ENCODE data around the gene PKD1.

PKD1 gene

GRCh38 chr16:2149630-2150417 is 14.1 kb upstream of the PKD1 start:
- TF ChIP-seq CTCF (IDR thresholded peaks at IDR 0.05; ENCODE audit: low read depth, low read length) = no peak
- H3K4me3 ChIP-seq (ENCODE audit: low read depth, low read length) = 0 out of 2 replicates have a peak overlapping the region, but pooled peaks have one; percentile 14

GRCh38 chr16:2148714-2149629 is 13.3 kb upstream of the PKD1 start:
- no peak for TF ChIP-seq CTCF (IDR thresholded peaks at IDR 0.05; ENCODE audit: low read depth, low read length)
- peak overlapping the region; percentile 49 for H3K4me3 ChIP-seq (ENCODE audit: low read depth, low read length)

GRCh38 chr16:2147981-2148671 is 12.4 kb upstream of the PKD1 start, which contains the start of gene RAB26:
Gene RAB26 (plus strand): TSS chr16:2148625. CDS start chr16:2148784, 159 bp downstream.
- peak within 1 kb of the TSS; percentile 49 for H3K4me3 ChIP-seq (ENCODE audit: low read depth, low read length)
- TF ChIP-seq CTCF (IDR thresholded peaks at IDR 0.05; ENCODE audit: low read depth, low read length) = no peak

GRCh38 chr16:2147378-2147777 is 11.7 kb upstream of the PKD1 start:
- no peak overlapping the region for H3K4me3 ChIP-seq (ENCODE audit: low read depth, low read length)
- TF ChIP-seq CTCF (IDR thresholded peaks at IDR 0.05; ENCODE audit: low read depth, low read length) = no peak

GRCh38 chr16:2145843-2146242 is 10.1 kb upstream of the PKD1 start:
- no peak for TF ChIP-seq CTCF (IDR thresholded peaks at IDR 0.05; ENCODE audit: low read depth, low read length)
- H3K4me3 ChIP-seq (ENCODE audit: low read depth, low read length) = no peak overlapping the region

- no peak overlapping the region for H3K4me3 ChIP-seq (ENCODE audit: low read depth, low read length)
- no peak for TF ChIP-seq CTCF (IDR thresholded peaks at IDR 0.05; ENCODE audit: low read depth, low read length)
Observed at GRCh38 chr16:2143878-2144485, 8.3 kb upstream of the PKD1 start.
